Epithelial cell of esophagus (primary cell): ENCODE results near the gene ADAMTS2.

Experiments
- DNase-seq: peaks from one replicate; pipeline ENCODE4 v3.0.0; 2010; ENCODE audit warnings: low read depth
- H3K4me3 ChIP-seq: 2 replicates; pipeline ENCODE4 v1.5.1; 2011; ENCODE audit warnings: mild to moderate bottlenecking, low read length, control low read depth
- TF ChIP-seq, protein P1 (sequence below): IDR thresholded peaks from 2 replicates; pipeline ENCODE4 v1.5.1; 2011; ENCODE audit warnings: low read depth, mild to moderate bottlenecking, low read length, control low read depth, inconsistent platforms; ENCODE audit not compliant: insufficient read depth; ENCODE audit errors: missing control alignments

Gene ADAMTS2

DNA sequence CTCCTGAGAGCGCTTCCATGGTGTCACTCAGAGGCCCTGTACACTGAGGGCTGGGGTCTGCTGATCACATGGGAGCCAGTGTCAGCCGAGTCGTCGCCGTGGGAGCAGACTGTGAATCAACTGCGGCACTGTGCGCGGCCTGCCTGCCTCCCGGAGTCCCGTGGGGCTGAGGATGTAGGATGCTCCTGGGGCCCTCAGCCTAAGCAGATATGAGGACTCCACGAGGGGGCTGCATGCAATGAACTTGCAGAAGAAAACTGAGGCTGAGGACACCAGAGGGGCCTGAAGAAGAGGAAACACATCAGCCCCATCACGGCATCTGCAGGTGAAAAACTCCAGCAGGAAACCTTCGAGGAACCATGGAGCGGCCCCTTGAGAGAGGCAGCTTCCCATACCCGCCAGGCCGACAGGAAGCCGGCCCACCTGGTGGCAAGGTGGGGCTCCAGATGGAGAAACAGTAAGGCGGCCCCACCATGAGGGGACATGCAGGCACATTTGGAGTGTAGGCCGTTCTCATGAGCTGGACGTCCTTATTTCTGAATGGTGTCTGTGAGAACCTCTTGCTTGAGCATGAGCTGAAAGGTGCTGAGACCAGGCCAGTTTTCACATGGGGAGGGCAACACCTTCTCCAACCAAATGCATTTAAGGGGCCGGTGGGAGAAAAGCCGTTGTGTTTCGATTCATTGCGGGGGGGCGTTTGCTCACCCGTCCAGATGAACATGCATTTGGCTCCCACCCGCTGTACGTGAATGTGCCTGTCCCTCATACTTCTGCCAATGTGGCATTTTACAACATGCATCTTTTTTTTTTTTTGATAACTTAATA, 35.2 kb upstream of the ADAMTS2 start:
- H3K4me3 ChIP-seq = no peak overlapping the region
- TF ChIP-seq, protein P1, sequence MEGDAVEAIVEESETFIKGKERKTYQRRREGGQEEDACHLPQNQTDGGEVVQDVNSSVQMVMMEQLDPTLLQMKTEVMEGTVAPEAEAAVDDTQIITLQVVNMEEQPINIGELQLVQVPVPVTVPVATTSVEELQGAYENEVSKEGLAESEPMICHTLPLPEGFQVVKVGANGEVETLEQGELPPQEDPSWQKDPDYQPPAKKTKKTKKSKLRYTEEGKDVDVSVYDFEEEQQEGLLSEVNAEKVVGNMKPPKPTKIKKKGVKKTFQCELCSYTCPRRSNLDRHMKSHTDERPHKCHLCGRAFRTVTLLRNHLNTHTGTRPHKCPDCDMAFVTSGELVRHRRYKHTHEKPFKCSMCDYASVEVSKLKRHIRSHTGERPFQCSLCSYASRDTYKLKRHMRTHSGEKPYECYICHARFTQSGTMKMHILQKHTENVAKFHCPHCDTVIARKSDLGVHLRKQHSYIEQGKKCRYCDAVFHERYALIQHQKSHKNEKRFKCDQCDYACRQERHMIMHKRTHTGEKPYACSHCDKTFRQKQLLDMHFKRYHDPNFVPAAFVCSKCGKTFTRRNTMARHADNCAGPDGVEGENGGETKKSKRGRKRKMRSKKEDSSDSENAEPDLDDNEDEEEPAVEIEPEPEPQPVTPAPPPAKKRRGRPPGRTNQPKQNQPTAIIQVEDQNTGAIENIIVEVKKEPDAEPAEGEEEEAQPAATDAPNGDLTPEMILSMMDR = no peak
- no peak for DNase-seq

DNA sequence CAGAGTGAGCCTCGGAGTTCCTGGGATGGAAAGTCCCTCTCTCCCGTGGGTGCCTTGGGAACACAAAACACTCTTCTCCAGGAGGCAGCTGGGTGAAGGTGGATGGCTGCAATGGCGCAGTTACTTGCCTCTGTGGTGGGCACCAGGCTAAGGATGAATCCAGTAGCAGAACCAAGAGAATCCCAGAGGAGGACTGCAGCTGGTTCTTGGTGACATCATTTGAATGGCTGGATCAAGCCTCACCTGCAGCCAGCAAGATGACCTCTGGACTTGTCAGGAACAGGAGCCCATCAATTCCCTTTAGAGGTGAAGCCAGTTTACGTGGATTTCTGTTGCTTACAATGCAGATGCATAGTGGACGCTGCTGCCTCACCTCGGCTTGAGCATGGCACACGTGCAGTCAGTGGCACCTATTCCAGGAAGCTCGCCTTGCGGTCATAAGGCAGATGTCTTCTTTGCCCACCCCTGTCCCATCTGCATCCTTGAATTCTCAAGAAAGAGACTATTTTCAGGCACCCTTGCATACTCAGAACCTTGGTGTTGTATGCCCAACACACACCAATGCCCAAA, 34.1 kb upstream of the ADAMTS2 start:
- no peak overlapping the region for H3K4me3 ChIP-seq
- no peak for DNase-seq
- TF ChIP-seq, protein P1 = no peak

DNA sequence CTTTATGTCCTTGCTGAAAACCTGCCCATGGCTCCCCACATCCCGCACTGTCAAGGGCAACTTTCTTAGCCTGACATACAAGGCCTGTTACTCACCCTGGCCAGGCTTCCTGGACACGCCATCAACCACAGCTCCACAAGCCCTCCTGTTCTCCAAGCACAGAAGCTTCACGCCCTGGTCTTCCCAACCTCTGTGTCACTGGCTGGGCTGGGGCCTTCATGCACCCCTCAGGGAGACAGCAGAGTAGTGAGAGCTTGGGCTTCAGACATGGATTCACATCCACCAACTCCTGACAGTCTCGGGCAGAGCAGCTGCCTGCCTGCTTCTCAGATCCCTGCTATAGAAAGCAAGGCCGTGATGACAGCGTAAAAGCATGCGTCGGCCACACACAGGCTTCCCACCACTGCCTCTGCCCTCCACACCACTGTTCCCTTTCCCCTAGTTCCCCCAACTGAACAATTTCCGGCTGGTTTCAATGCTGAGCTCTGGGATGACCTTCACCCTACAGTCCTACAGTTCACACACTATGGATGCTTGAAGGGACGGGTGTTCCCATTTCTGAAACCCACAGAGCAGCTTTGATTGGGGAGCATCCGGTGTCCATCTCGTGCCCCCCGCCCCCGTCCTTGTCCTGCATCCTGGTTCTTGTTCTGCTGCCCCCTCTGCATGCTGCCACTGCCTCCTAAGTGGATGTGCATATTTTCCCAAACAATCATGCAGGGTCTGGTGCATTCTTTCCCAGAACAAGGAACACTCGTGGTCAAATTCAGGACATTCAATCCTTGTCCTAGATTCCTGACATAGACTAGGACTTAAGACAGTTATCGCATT, 33.4 kb upstream of the ADAMTS2 start:
- TF ChIP-seq, protein P1 = no peak
- DNase-seq = no peak
- H3K4me3 ChIP-seq = no peak overlapping the region

DNA sequence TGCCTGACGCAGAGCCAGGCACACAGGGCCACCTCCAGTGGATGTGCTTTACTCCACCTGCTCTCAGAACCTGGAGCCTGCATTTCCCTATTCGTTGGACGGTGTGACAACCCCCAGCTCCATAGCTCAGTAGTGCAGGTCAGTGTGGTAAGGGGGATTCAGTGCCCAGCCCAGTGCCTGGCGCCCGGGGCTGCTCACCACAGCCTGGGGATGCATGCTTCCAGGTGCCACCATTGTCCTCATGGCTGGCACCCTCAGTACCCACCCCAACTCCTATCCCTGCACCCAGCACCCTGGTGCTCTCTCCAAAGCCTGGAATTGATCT, 32.8 kb upstream of the ADAMTS2 start:
- TF ChIP-seq, protein P1 = no peak
- no peak for DNase-seq
- no peak overlapping the region for H3K4me3 ChIP-seq

DNA sequence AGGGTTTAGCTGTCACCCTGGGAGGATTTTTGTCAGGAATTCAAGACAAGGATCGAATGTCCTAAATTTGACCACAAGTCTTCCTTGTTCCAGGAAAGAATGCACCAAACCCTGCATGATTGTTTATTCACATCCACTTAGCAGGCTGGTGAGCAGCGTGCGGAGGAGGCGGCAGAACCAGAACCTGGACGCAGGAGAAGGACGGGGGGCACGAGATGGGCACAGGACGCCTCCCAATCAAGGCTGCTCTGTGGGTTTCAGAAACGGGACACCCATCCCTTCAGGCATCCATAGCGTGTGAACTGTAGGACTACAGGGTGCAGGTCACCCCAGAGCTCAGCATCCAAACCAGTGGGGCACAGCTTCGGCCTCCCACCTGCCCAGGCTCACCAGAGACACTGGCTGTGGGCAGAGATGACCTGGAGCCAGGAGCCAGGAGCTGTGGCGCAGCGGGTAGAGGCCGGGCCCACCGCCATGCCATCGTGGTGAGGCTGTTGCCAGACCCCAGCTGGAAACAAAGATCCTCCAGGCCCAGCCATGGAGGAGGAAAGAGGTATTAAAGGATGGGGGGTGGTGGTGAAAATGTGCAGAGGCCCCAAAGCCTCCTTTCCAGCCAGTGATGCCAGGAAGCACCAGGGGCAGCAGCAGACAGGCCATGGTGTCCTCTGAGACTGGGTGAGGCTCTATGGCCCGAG, 32.3 kb upstream of the ADAMTS2 start:
- TF ChIP-seq, protein P1 = no peak
- DNase-seq = no peak

DNA sequence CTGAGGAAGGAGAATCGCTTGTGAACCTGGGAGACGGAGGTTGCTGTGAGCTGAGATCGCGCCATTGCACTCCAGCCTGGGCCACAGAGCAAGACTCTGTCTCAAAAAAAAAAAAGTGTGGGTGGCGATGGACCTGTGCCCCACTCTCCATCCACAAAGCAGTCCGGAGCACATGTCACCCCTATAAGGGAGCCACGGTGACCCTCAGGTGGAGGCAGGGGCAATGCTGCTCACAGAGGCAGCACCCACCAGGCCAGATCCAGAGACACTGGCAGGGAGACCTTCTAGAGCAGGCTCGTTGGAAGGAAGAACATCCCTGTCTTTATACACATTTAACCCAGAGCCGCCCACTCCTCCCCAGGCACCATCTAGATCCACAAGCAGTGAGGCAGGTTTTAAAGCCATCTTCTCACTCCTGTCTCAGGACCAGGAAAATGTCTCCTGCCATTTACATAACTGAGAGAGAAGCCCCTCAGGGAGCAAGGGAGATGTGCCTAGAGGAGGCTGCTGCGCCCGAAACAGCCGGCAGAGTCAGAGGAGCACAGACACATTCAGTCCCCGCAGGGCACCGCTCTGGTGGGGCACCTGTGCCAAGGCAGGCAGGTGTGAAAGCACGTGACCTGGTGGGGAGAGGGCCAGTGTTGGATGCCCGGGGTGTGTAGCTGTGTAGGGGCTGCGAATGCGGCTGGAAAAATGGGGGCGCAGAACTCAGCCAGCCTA, 31.6 kb upstream of the ADAMTS2 start:
- H3K4me3 ChIP-seq = no peak overlapping the region
- no peak for DNase-seq
- TF ChIP-seq, protein P1 = no peak

More for the DNA sequence above, 32.3 kb upstream of the ADAMTS2 start:
- no peak overlapping the region for H3K4me3 ChIP-seq
